ENCODE data around the gene OXSM. TPM values are rescaled to one million over a fixed set of nuclear protein-coding genes. Genes with fewer than 3 reads are reported as not detected.
A peak's percentile ranks its signal among the peaks of the same experiment; 100 is the strongest.

OXSM gene
- total and polyA plus RNA-seq, 10 of the 15 experiments (the other 5 are each of a cell fraction or from before 2014, with no cell fraction given), result 12.9 to 37.5 (median 22.1) TPM

GRCh38 chr3:25789596-25790556, at the start of gene OXSM (continued):
- peak; percentile 65 for TF ChIP-seq RUNX3 (IDR thresholded peaks at IDR 0.05; ENCODE audit: low read length)
- no peak for TF ChIP-seq REST (IDR thresholded peaks at IDR 0.05; ENCODE audit: low read depth, low read length)
- TF ChIP-seq KAT2A (conservative IDR thresholded peaks at IDR 0.05; ENCODE audit: control insufficient read depth, low read depth, low read length), result no peak
- TF ChIP-seq ZBED1 (IDR thresholded peaks at IDR 0.05; ENCODE audit: borderline replicate concordance), result peak; percentile 90; the same call in 1 of the 2 replicates
- TF ChIP-seq RAD51 (IDR thresholded peaks at IDR 0.05), result no peak
- TF ChIP-seq RELA (IDR thresholded peaks at IDR 0.05; ENCODE audit: borderline replicate concordance, partially characterized antibody), result peak; percentile 43
- TF ChIP-seq HDAC6 (IDR thresholded peaks at IDR 0.05; ENCODE audit: unreplicated experiment), result no peak
- no peak for TF ChIP-seq EZH2 (IDR thresholded peaks at IDR 0.05; ENCODE audit: borderline replicate concordance, control insufficient read depth, low read depth, low read length)
- 0 out of 2 replicates have a peak, but pooled peaks have one; percentile 20 for TF ChIP-seq NFYB (IDR thresholded peaks at IDR 0.05; ENCODE audit: insufficient read depth, low read depth, low read length)
- TF ChIP-seq BHLHE40 (IDR thresholded peaks at IDR 0.05; ENCODE audit: borderline replicate concordance in 1 of 2, low read depth in 2 of 2, low read length in 1 of 2), result peak; percentile 88 to 95
- TF ChIP-seq CBX5 (IDR thresholded peaks at IDR 0.05; ENCODE audit: low read depth), result no peak
- peak; percentile 50; the same call in 1 of the 2 replicates for TF ChIP-seq GATAD2B (conservative IDR thresholded peaks at IDR 0.05; ENCODE audit: low read depth)
- peak; percentile 99 for TF ChIP-seq ZNF687 (IDR thresholded peaks at IDR 0.05)
- 0 out of 2 replicates have a peak, but pooled peaks have one; percentile 9 for TF ChIP-seq RB1 (IDR thresholded peaks at IDR 0.05; ENCODE audit: borderline replicate concordance)
- TF ChIP-seq TCF12 (IDR thresholded peaks at IDR 0.05; ENCODE audit: low read depth, low read length), result no peak
- no peak for TF ChIP-seq CHD4 (IDR thresholded peaks at IDR 0.05)
- no peak for TF ChIP-seq STAT1 (conservative IDR thresholded peaks at IDR 0.05)
- TF ChIP-seq NR2F1 (conservative IDR thresholded peaks at IDR 0.05), result peak; percentile 85
- no peak for TF ChIP-seq SREBF1 (IDR thresholded peaks at IDR 0.05; ENCODE audit: low read length)
- no peak for TF ChIP-seq CEBPB (IDR thresholded peaks at IDR 0.05; ENCODE audit: borderline replicate concordance in 1 of 2, low read depth in 2 of 2, low read length in 2 of 2)
- no peak for TF ChIP-seq SMC3 (IDR thresholded peaks at IDR 0.05; ENCODE audit: borderline replicate concordance, low read length)
- TF ChIP-seq EED (IDR thresholded peaks at IDR 0.05; ENCODE audit: low read depth), result 0 out of 2 replicates have a peak, but pooled peaks have one; percentile 53
- TF ChIP-seq ZNF384 (IDR thresholded peaks at IDR 0.05; ENCODE audit: borderline replicate concordance, low read depth, low read length), result no peak
